K562 (cell line): ENCODE data around the gene FHIT. TPM values are rescaled to one million over a fixed set of nuclear protein-coding genes. Genes with fewer than 3 reads are reported as not detected.

Experiments
- CBX2 ChIP-seq: fragments of 200-600 bp; sonication (generic); IDR thresholded peaks from one replicate; pipeline ENCODE4 v1.6.1; 2012; ENCODE audit warnings: mild to moderate bottlenecking, low read length, inconsistent platforms; ENCODE audit not compliant: insufficient read depth, poor library complexity, severe bottlenecking
- DLX4 ChIP-seq: fragments of 250-450 bp; sonication (Bioruptor Pico); IDR thresholded peaks from 2 replicates; pipeline ENCODE4 v1.6.1; 2021; ENCODE audit warnings: mild to moderate bottlenecking
- FIP1L1 ChIP-seq: fragments of 200-400 bp; formaldehyde crosslinking; IDR thresholded peaks from 2 replicates; pipeline ENCODE4 v1.6.1; 2018; ENCODE audit warnings: mild to moderate bottlenecking, low read depth, low read length; ENCODE audit not compliant: poor library complexity, severe bottlenecking
- JUN ChIP-seq, 2 experiments: sonication (generic) in 1 of 2; formaldehyde crosslinking in 1 of 2; IDR thresholded peaks; 2 replicates each; pipeline versions ENCODE4 v1.6.1 to v1.8.0; 2012 to 2022; ENCODE audit warnings: borderline replicate concordance in 2 of 2, mild to moderate bottlenecking in 2 of 2, improper control_type of control experiment in 1 of 2, low read depth in 1 of 2, low read length in 1 of 2, missing genetic modification reagents in 1 of 2
- NFIX ChIP-seq: fragments of 250-450 bp; sonication (Bioruptor Pico); IDR thresholded peaks from 2 replicates; pipeline ENCODE4 v1.4.0; 2020; ENCODE audit warnings: low read depth, mild to moderate bottlenecking, moderate library complexity
- NFRKB ChIP-seq: fragments of 450-650 bp; IDR thresholded peaks from 2 replicates; pipeline ENCODE4 v1.6.1; 2016; ENCODE audit warnings: low read depth
- NKRF ChIP-seq: fragments of 450-650 bp; IDR thresholded peaks from 2 replicates; pipeline ENCODE4 v1.6.1; 2016; ENCODE audit warnings: borderline replicate concordance
- NR2C1 ChIP-seq, 2 experiments: fragments of 450-650 bp; IDR thresholded peaks; 2 replicates each; pipeline ENCODE4 v1.6.1; 2017; ENCODE audit warnings: mild to moderate bottlenecking in 2 of 2, antibody characterized with exemption in 1 of 2, inconsistent platforms in 1 of 2, missing compliant biosample characterization in 1 of 2, missing genetic modification characterization in 1 of 2
- NR2C2 ChIP-seq, 2 experiments: fragments of 200-800 bp in 1 of 2; sonication (Bioruptor generic) in 1 of 2; sonication (generic) in 1 of 2; formaldehyde crosslinking in 1 of 2; IDR thresholded peaks; 2 replicates each; pipeline versions ENCODE4 v1.6.1 to v1.8.0; 2016 to 2022; ENCODE audit warnings: mild to moderate bottlenecking in 1 of 2, missing compliant biosample characterization in 1 of 2, missing genetic modification characterization in 1 of 2, missing genetic modification reagents in 1 of 2
- POLR3G ChIP-seq: IDR thresholded peaks from 2 replicates; pipeline ENCODE4 v1.6.1; 2011; ENCODE audit not compliant: insufficient read length, insufficient replicate concordance; ENCODE audit errors: extremely low read depth
- SRF ChIP-seq, 2 experiments: fragments of 250-450, 450-650 bp in 1 of 2; sonication (Bioruptor Pico) in 1 of 2; sonication (generic) in 1 of 2; formaldehyde crosslinking; IDR thresholded peaks; 2 replicates each; pipeline versions ENCODE4 v1.5.0 to v1.5.1; 2020 to 2022; ENCODE audit warnings: mild to moderate bottlenecking in 1 of 2, missing genetic modification reagents in 1 of 2
- ZFP36 ChIP-seq: fragments of 150-350 bp; IDR thresholded peaks from 2 replicates; pipeline ENCODE4 v1.6.1; 2018; ENCODE audit warnings: low read length, low read depth; ENCODE audit not compliant: partially characterized antibody
- ZKSCAN3 ChIP-seq: fragments of 250-450 bp; sonication (Bioruptor Pico); IDR thresholded peaks from 2 replicates; pipeline ENCODE4 v1.4.0; 2020
- ZNF239 ChIP-seq: fragments of 250-450 bp; sonication (Bioruptor Pico); IDR thresholded peaks from 2 replicates; pipeline ENCODE4 v1.4.0; 2020; ENCODE audit warnings: mild to moderate bottlenecking
- ZNF561 ChIP-seq: fragments of 450-650 bp; formaldehyde crosslinking; conservative IDR thresholded peaks from 2 replicates; pipeline ENCODE4 v1.4.0; 2020; ENCODE audit warnings: mild to moderate bottlenecking, moderate library complexity
- ZNF696 ChIP-seq: fragments of 250-450 bp; sonication (Bioruptor Pico); conservative IDR thresholded peaks from 2 replicates; pipeline ENCODE4 v1.4.0; 2020; ENCODE audit warnings: mild to moderate bottlenecking, moderate library complexity
- polyA plus RNA-seq, 8 experiments: library from polyadenylated mRNA; depleted of rRNA in 4 of 8; stranded (reverse) in 5 of 8; unstranded in 3 of 8; fragments of >200 nt; fragmentation: Nextera tagmentation in 2 of 8; fragmentation: Illumina TruSeq in 1 of 8; extraction: Ambion mirVana in 2 of 8; extraction: Trizol in 1 of 8; gene quantifications; 2 replicates each; pipeline versions ENCODE4 v1.2.1 to v1.2.3, GENCODE V29; 2011 to 2014; ENCODE audit warnings: inconsistent platforms in 1 of 8, missing spikeins in 1 of 8
- total RNA-seq, 7 experiments: library from RNA; depleted of rRNA in 6 of 7; stranded (reverse); fragments of >200 nt in 6 of 7; fragmentation: Illumina TruSeq in 2 of 7; extraction: Trizol in 2 of 7; gene quantifications; 2 replicates each; pipeline versions ENCODE4 v1.2.1 to v1.2.3, GENCODE V29; 2011 to 2021; ENCODE audit warnings: low replicate concordance in 1 of 7
- TF ChIP-seq, protein P1 (sequence below), 2 experiments: IDR thresholded peaks; 2 replicates each; pipeline ENCODE4 v1.6.1; 2012; ENCODE audit warnings: improper control_type of control experiment in 2 of 2, low read depth in 2 of 2, low read length in 2 of 2, borderline replicate concordance in 1 of 2
- TF ChIP-seq, protein P2 (sequence below), 2 experiments: fragments of 450-650 bp; conservative IDR thresholded peaks; 2 replicates each; pipeline ENCODE4 v1.6.1; 2017; ENCODE audit warnings: mild to moderate bottlenecking in 2 of 2, moderate library complexity in 2 of 2

The FHIT gene
- total and polyA plus RNA-seq, 9 of the 15 experiments (the other 6 are each of a cell fraction or from before 2014, with no cell fraction given) = 1.7 to 9.1 (median 4.3) TPM

GRCh38 chr3:60277361-60277800 is 973.9 kb downstream of the FHIT start (continued):
- TF ChIP-seq SRF (CRISPR knock-in tag; IDR thresholded peaks at IDR 0.05) (no peak), ZNF696 (no peak), FIP1L1 (no peak), POLR3G (no peak), JUN (IDR thresholded peaks at IDR 0.05; ENCODE audit: borderline replicate concordance, low read depth, low read length) (peak; percentile 7; the same call in 1 of the 2 replicates), JUN (CRISPR knock-in tag; IDR thresholded peaks at IDR 0.05; ENCODE audit: borderline replicate concordance) (no peak), NR2C1 (IDR thresholded peaks at IDR 0.05) (peak; percentile 32; the same call in 1 of the 2 replicates), NR2C1 (tag; IDR thresholded peaks at IDR 0.05) (no peak), NKRF (no peak), CBX2 (no peak), ZKSCAN3 (CRISPR knock-in tag) (no peak), NFIX (CRISPR knock-in tag) (no peak), NR2C2 (CRISPR knock-in tag; IDR thresholded peaks at IDR 0.05) (no peak), NR2C2 (tag; IDR thresholded peaks at IDR 0.05) (no peak), ZNF561 (CRISPR knock-in tag) (no peak), ZNF239 (no peak), DLX4 (no peak), ZFP36 (no peak), NFRKB (peak; percentile 99)
- TF ChIP-seq, protein P1, sequence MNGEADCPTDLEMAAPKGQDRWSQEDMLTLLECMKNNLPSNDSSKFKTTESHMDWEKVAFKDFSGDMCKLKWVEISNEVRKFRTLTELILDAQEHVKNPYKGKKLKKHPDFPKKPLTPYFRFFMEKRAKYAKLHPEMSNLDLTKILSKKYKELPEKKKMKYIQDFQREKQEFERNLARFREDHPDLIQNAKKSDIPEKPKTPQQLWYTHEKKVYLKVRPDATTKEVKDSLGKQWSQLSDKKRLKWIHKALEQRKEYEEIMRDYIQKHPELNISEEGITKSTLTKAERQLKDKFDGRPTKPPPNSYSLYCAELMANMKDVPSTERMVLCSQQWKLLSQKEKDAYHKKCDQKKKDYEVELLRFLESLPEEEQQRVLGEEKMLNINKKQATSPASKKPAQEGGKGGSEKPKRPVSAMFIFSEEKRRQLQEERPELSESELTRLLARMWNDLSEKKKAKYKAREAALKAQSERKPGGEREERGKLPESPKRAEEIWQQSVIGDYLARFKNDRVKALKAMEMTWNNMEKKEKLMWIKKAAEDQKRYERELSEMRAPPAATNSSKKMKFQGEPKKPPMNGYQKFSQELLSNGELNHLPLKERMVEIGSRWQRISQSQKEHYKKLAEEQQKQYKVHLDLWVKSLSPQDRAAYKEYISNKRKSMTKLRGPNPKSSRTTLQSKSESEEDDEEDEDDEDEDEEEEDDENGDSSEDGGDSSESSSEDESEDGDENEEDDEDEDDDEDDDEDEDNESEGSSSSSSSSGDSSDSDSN (IDR thresholded peaks at IDR 0.05; ENCODE audit: borderline replicate concordance in 1 of 2, low read depth in 2 of 2, low read length in 2 of 2) = no peak
- TF ChIP-seq, protein P2, sequence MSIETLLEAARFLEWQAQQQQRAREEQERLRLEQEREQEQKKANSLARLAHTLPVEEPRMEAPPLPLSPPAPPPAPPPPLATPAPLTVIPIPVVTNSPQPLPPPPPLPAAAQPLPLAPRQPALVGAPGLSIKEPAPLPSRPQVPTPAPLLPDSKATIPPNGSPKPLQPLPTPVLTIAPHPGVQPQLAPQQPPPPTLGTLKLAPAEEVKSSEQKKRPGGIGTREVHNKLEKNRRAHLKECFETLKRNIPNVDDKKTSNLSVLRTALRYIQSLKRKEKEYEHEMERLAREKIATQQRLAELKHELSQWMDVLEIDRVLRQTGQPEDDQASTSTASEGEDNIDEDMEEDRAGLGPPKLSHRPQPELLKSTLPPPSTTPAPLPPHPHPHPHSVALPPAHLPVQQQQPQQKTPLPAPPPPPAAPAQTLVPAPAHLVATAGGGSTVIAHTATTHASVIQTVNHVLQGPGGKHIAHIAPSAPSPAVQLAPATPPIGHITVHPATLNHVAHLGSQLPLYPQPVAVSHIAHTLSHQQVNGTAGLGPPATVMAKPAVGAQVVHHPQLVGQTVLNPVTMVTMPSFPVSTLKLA (conservative IDR thresholded peaks at IDR 0.05) = peak; percentile 81 to 82
